AG09309 (cell line): Measurements from ENCODE around the gene LAMB3.

ENCODE experiments used
- DNase-seq: peaks from one replicate; pipeline ENCODE4 v3.0.0-alpha.2; 2010; ENCODE audit warnings: low read depth
- H3K4me3 ChIP-seq: 2 replicates; pipeline ENCODE4 v1.5.1; 2011; ENCODE audit warnings: mild to moderate bottlenecking, low read depth, low read length, moderate library complexity; ENCODE audit not compliant: control insufficient read depth
- CTCF ChIP-seq: IDR thresholded peaks from 2 replicates; pipeline ENCODE4 v1.5.1; 2011; ENCODE audit warnings: mild to moderate bottlenecking, low read depth, low read length, inconsistent platforms; ENCODE audit not compliant: insufficient read depth, control insufficient read depth; ENCODE audit errors: missing control alignments

LAMB3 gene

DNA sequence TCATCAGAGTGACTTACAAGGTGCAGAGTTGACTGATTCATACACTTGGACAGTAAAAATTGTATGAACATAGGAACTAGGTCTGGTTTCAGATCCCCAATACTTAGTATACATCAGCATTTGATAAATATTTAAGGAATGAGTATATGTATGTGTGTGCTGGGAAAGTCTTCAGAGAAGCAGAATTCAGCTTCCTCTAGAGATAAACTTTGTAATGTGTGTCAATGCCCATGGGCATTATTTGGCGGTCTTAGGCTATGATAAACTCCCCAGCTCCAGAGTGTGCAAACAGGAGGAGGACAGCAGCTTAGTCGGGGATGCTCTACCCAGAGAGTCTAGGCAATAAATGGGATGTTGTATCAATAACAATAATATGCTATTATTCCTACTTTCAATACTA lies 71.6 kb downstream of the LAMB3 start:
- no peak overlapping the region for H3K4me3 ChIP-seq
- DNase-seq: no peak
- no peak for TF ChIP-seq CTCF

DNA sequence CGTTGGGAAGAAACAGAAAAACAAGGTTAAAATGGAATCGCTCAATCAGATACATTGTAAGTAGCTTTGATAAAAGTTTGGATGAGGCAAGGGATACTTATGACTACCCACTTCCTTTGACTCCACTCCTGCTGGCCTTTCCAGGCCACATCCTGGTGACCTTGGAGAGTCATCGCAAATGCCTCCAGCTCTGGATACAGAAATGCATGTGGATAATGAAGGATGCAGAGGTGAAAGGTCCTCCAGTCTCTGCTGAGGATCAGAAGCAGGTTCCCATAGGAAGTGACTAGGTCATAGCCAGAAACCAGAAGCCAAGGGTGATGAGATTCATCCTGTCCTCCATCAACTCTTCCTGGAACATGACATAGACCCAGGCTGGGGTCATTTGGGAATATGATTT lies 74.9 kb downstream of the LAMB3 start:
- no peak overlapping the region for H3K4me3 ChIP-seq
- no peak for DNase-seq
- TF ChIP-seq CTCF: no peak

- peak; percentile 97 for TF ChIP-seq CTCF
- DNase-seq: no peak
- no peak overlapping the region for H3K4me3 ChIP-seq
Measured at GRCh38 chr1:209576392-209577197, 75.6 kb downstream of the LAMB3 start.

DNA sequence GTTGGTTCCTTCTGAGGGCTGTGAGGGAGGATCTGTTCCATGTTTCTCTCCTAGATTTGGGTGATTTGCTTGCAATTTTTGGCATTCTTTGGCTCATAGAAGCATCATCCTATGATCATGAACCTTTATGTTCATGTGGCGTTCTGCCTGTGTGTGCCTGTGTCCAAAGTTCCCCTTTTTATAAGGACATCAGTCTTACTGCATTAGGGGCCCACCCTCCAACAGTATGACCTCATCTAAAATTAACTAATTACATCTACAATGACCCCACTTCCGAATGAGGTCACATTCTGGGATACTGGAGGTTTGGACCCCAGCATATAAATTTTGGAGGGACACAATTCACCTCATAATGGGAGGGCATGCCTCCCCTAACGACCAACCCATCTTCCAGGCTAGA lies 81.5 kb downstream of the LAMB3 start:
- H3K4me3 ChIP-seq: no peak overlapping the region
- DNase-seq: no peak
- no peak for TF ChIP-seq CTCF

DNA sequence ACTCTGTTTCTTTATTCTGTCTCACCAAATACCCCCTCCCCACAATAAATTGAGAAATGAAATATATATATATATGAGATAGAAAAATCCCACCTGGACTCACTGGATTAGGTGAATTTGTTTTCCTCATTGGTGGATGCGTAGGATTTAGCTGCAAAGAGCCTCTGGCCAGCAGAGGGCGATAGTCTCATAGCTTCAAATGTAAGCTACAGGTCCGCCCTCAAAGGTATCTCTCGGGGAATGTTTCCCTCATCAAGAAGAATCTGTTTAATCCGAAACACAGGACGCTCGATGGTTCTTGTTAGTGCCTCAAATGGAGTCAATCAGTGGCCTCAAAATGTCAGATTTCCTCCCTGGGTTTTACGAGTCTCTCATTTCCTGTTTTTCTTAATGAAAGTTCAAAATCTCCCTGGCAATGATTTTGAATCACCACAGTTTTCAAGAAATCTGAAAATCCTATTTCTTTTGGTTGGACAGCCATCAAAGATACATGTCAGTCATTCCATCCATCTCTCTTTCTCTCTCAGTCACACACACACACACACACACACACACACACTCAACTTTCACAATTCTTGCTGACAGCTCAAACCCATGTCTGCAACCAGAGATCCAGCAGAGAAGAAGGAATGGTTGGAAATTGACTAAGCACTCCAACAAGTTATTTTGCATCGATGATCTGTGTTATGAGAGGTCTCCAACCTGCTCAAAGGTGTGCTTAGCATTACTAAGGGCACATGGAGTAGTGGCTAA lies 82.6 kb downstream of the LAMB3 start:
- peak; percentile 38 for DNase-seq
- TF ChIP-seq CTCF: peak; percentile 93
- no peak overlapping the region for H3K4me3 ChIP-seq

DNA sequence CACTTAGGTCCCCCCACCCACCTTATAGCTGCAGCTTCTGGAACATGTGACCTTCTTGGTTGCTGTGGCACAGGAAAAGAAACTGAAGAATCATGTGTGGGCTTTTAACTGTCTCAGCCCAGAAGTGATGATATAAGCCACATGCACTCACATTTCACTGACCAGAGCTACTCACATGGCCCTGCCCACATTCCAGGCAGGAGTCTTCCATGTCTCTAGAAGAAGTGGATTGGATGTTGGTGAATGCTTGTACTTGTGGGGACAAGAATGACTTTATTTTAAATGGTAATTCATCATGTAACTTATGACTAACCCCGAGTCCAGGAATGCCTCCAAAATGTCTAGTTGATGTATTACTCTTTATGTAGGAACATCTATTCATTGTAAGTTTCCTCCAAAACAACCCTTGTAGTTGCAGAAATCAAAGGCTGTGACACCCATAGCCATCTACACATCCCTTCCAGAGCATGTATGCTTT lies 84.5 kb downstream of the LAMB3 start:
- peak; percentile 52 for DNase-seq
- H3K4me3 ChIP-seq: no peak overlapping the region
- TF ChIP-seq CTCF: no peak
